H1 (cell line): Measurements from ENCODE around the gene WDR11. TPM values are rescaled to one million over a fixed set of nuclear protein-coding genes. Genes with fewer than 3 reads are reported as not detected.

Experiments used
- ASH2L ChIP-seq: fragments of 200-600, 300-600 bp; sonication (generic); IDR thresholded peaks from one replicate; pipeline ENCODE4 v1.7.1; 2017; ENCODE audit warnings: low read length
- ATF3 ChIP-seq: IDR thresholded peaks from 2 replicates; pipeline ENCODE4 v1.6.1; 2011; ENCODE audit warnings: low read depth, mild to moderate bottlenecking, low read length; ENCODE audit not compliant: insufficient read depth
- BRCA1 ChIP-seq: IDR thresholded peaks from 2 replicates; pipeline ENCODE4 v1.6.1; 2012; ENCODE audit warnings: low read depth, low read length, improper control_type of control experiment
- CHD2 ChIP-seq: IDR thresholded peaks from 2 replicates; pipeline ENCODE4 v1.6.1; 2012; ENCODE audit warnings: low read length, improper control_type of control experiment
- HDAC6 ChIP-seq: IDR thresholded peaks from one replicate; pipeline ENCODE4 v1.7.1; 2012; ENCODE audit warnings: low read depth, mild to moderate bottlenecking, inconsistent platforms, low read length, moderate library complexity
- JUND ChIP-seq: IDR thresholded peaks from 2 replicates; pipeline ENCODE4 v1.6.1; 2011; ENCODE audit warnings: mild to moderate bottlenecking, improper control_type of control experiment, low read length
- KDM5A ChIP-seq: fragments of 200-600 bp; IDR thresholded peaks from 2 replicates; pipeline ENCODE4 v1.7.1; 2012; ENCODE audit warnings: mild to moderate bottlenecking, low read length, inconsistent platforms, mixed read lengths
- MAX ChIP-seq: IDR thresholded peaks from 2 replicates; pipeline ENCODE4 v1.6.1; 2012; ENCODE audit warnings: inconsistent platforms
- NANOG ChIP-seq: IDR thresholded peaks from 2 replicates; pipeline ENCODE4 v1.6.1; 2011; ENCODE audit warnings: low read length, low read depth, mild to moderate bottlenecking, inconsistent platforms; ENCODE audit not compliant: insufficient read depth, poor library complexity, severe bottlenecking
- NRF1 ChIP-seq: IDR thresholded peaks from 2 replicates; pipeline ENCODE4 v1.6.1; 2011; ENCODE audit warnings: mild to moderate bottlenecking, low read depth, low read length, improper control_type of control experiment
- RAD21 ChIP-seq, 2 experiments: IDR thresholded peaks in 1 of 2; conservative IDR thresholded peaks in 1 of 2; 2 replicates each; pipeline ENCODE4 v1.6.1; 2011; ENCODE audit warnings: low read depth in 2 of 2, low read length in 2 of 2, improper control_type of control experiment in 1 of 2, inconsistent platforms in 1 of 2, mild to moderate bottlenecking in 1 of 2, moderate library complexity in 1 of 2
- RNF2 ChIP-seq: fragments of 200-900, 300-1000 bp; sonication (generic); IDR thresholded peaks from 2 replicates; pipeline ENCODE4 v1.7.1; 2016; ENCODE audit warnings: borderline replicate concordance, low read depth, mild to moderate bottlenecking, antibody characterized with exemption, low read length; ENCODE audit not compliant: poor library complexity, severe bottlenecking; ENCODE audit errors: missing control alignments
- SAP30 ChIP-seq: fragments of 300-600 bp; sonication (generic); IDR thresholded peaks from 2 replicates; pipeline ENCODE4 v1.7.1; 2012; ENCODE audit warnings: low read length, moderate library complexity, mild to moderate bottlenecking, inconsistent platforms; ENCODE audit not compliant: insufficient read depth, insufficient replicate concordance
- SIN3A ChIP-seq, 2 experiments: IDR thresholded peaks in 1 of 2; conservative IDR thresholded peaks in 1 of 2; 2 replicates each; pipeline ENCODE4 v1.6.1; 2011 to 2012; ENCODE audit warnings: low read length in 2 of 2, improper control_type of control experiment in 1 of 2, low read depth in 1 of 2, mild to moderate bottlenecking in 1 of 2
- YY1 ChIP-seq: IDR thresholded peaks from 2 replicates; pipeline ENCODE4 v1.6.1; 2011; ENCODE audit warnings: low read depth, mild to moderate bottlenecking, low read length
- ZNF274 ChIP-seq: IDR thresholded peaks from 2 replicates; pipeline ENCODE4 v1.7.0; 2012; ENCODE audit warnings: low read length, borderline replicate concordance; ENCODE audit errors: extremely low read depth
- polyA plus RNA-seq, 7 experiments: library from polyadenylated mRNA; depleted of rRNA in 3 of 7; stranded (reverse) in 5 of 7; unstranded in 2 of 7; fragments of >200 nt in 5 of 7; fragments of 200-250 nt in 2 of 7; gene quantifications; 1 replicate in 5 of 7; 2 replicates in 1 of 7; 4 replicates in 1 of 7; pipeline versions ENCODE4 v1.2.1 to v1.2.3, GENCODE V29; 2011 to 2013; ENCODE audit warnings: missing spikeins in 2 of 7, mixed read lengths in 2 of 7
- total RNA-seq: library from RNA; stranded (reverse); fragmentation: NEBNext Ultra II Directional; extraction: Animal tissue kit (Norgen Biotek cat#: 25700); gene quantifications from 2 replicates; pipeline ENCODE4 v1.2.1, GENCODE V29; 2021
- TF ChIP-seq, protein P1 (sequence below): IDR thresholded peaks from 2 replicates; pipeline ENCODE4 v1.6.1; 2012; ENCODE audit warnings: inconsistent platforms

Gene WDR11
- total and polyA plus RNA-seq, 2 of the 8 experiments (the other 6 are each of a cell fraction or from before 2014, with no cell fraction given) = 39.7 to 41.9 TPM

DNA sequence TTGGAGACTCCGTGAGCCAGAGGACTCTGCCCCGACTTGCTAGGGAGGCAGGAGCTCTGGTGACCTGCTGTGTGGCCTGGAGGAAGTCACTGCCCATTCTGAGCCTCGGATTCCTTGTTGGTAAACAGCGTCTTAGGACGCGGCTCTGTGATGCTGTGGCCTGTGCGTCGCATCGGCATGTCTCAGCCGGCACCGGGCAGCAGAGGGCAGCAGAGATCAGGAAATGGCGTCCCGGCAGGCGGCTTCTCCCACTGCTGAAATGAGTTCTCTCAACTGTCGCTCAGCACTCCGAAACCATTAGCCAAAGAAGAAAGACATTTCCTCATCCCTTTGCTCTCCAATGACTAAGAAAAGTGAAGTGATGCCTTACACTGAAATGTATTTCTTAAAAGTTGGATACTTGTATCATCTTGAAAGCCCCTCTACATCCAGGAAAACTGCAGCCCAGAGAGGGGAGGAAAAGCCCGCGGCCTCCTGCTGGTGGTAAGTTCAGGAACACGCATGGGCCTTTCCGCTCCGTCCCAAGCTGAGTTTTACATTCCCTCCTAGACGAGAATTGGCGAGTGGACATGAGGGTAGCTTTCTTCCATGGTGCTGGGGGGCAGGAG is 91.7 kb downstream of the WDR11 start (continued):
- TF ChIP-seq NANOG (no peak), ZNF274 (no peak), SAP30 (no peak), YY1 (peak; percentile 83), RAD21 (IDR thresholded peaks at IDR 0.05 in 1 of 2, conservative IDR thresholded peaks at IDR 0.05 in 1 of 2; ENCODE audit: low read depth in 2 of 2, low read length in 2 of 2) (peak; percentile 95 to 97), JUND (no peak), NRF1 (no peak), BRCA1 (no peak), MAX (peak; percentile 73), CHD2 (no peak), ATF3 (peak; percentile 58), KDM5A (no peak; the same call in 1 of the 2 replicates), RNF2 (no peak), SIN3A (conservative IDR thresholded peaks at IDR 0.05 in 1 of 2, IDR thresholded peaks at IDR 0.05 in 1 of 2; ENCODE audit: low read depth in 1 of 2, low read length in 2 of 2) (peak in 1 of 2 experiments; percentile 56; a peak in 1 of 4 replicates), ASH2L (peak; percentile 27), HDAC6 (no peak)
- TF ChIP-seq, protein P1, sequence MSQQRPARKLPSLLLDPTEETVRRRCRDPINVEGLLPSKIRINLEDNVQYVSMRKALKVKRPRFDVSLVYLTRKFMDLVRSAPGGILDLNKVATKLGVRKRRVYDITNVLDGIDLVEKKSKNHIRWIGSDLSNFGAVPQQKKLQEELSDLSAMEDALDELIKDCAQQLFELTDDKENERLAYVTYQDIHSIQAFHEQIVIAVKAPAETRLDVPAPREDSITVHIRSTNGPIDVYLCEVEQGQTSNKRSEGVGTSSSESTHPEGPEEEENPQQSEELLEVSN = no peak
